HG03095 (cell line): ENCODE measurements around the gene THUMPD3.

ENCODE experiments used
- ATAC-seq: cut with Tn5 transposase; IDR thresholded peaks from one replicate; pipeline ENCODE4 v1.9.1; 2021; ENCODE audit warnings: moderate library complexity; ENCODE audit not compliant: unreplicated experiment

Gene THUMPD3

GRCh38 chr3:9415485-9416138, 52.8 kb downstream of the THUMPD3 start:
- no peak for ATAC-seq

- ATAC-seq, result no peak
Measured at GRCh38 chr3:9416139-9416780, 53.4 kb downstream of the THUMPD3 start.

- ATAC-seq, result no peak
Measured at GRCh38 chr3:9420850-9421549, 58.1 kb downstream of the THUMPD3 start.

GRCh38 chr3:9422712-9423424, 60.0 kb downstream of the THUMPD3 start:
- no peak for ATAC-seq

GRCh38 chr3:9428411-9428810, 65.6 kb downstream of the THUMPD3 start:
- ATAC-seq, result no peak

GRCh38 chr3:9430733-9431132, 67.9 kb downstream of the THUMPD3 start:
- ATAC-seq, result no peak

GRCh38 chr3:9433627-9434521, 71.0 kb downstream of the THUMPD3 start:
- ATAC-seq, result no peak

- ATAC-seq, result no peak
Measured at GRCh38 chr3:9435316-9435715, 72.5 kb downstream of the THUMPD3 start.
